Spleen (tissue), 7 donors: Measurements from ENCODE around the gene DNMT3B.
"Not testable (repeated sequence)": the region's sequence is repeated elsewhere in the genome, so short reads cannot be mapped to it uniquely, and the experiment has no call there.

Experiments
- POLR2AphosphoS5 ChIP-seq, 3 donors: sonication (generic); formaldehyde crosslinking; IDR thresholded peaks; one replicate each; pipeline ENCODE4 v1.5.1; 2017; ENCODE audit warnings: antibody characterized with exemption in 3 of 3
- TF ChIP-seq, protein P1 (sequence below), 11 experiments: fragments of 200-600 bp in 7 of 11; fragments of 450-650 bp in 4 of 11; sonication (generic) in 4 of 11; IDR thresholded peaks in 8 of 11; conservative IDR thresholded peaks in 3 of 11; 1 replicate in 7 of 11; 2 replicates in 4 of 11; pipeline versions ENCODE4 v1.4.0 to v1.8.0; 2016 to 2021; ENCODE audit warnings: antibody characterized with exemption in 11 of 11, inconsistent platforms in 4 of 11, mild to moderate bottlenecking in 1 of 11
- donor health status: DM: no; HTN: no; CAD: no; lungs with moderate emphysema.
- donor health status: DM: no; HTN: no; CAD: no.
- donor health status: DM: no; HTN: no; CAD: no.

DNA sequence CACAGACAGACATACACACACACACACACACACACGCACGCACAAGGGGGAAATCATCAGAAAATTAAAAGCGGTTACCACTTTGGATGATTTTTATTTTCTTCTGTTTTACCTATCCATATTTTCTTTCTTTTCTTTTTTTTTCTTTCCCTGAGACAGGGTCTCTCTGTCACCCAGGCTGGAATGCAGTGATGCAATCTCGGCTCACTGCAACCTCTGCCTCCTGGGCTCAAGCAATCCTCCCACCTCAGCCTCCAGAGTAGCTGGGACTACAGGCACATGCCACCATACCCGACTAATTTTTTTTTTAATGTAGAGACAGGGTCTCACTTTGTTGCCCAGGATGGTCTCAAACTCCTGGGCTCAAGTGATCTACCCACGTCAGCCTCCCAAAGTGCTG is 33.8 kb upstream of the DNMT3B start:
- TF ChIP-seq, protein P1, sequence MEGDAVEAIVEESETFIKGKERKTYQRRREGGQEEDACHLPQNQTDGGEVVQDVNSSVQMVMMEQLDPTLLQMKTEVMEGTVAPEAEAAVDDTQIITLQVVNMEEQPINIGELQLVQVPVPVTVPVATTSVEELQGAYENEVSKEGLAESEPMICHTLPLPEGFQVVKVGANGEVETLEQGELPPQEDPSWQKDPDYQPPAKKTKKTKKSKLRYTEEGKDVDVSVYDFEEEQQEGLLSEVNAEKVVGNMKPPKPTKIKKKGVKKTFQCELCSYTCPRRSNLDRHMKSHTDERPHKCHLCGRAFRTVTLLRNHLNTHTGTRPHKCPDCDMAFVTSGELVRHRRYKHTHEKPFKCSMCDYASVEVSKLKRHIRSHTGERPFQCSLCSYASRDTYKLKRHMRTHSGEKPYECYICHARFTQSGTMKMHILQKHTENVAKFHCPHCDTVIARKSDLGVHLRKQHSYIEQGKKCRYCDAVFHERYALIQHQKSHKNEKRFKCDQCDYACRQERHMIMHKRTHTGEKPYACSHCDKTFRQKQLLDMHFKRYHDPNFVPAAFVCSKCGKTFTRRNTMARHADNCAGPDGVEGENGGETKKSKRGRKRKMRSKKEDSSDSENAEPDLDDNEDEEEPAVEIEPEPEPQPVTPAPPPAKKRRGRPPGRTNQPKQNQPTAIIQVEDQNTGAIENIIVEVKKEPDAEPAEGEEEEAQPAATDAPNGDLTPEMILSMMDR (IDR thresholded peaks at IDR 0.05 in 8 of 11, conservative IDR thresholded peaks at IDR 0.05 in 3 of 11) = not testable (repeated sequence)
- TF ChIP-seq POLR2AphosphoS5 (IDR thresholded peaks at IDR 0.05) = not testable (repeated sequence)
